Loucy (cell line): ENCODE results near the gene LRCH3.

Experiments used
- CTCF ChIP-seq: fragments of 200-600 bp; sonication (generic); conservative IDR thresholded peaks from 2 replicates; pipeline ENCODE4 v1.5.1; 2014; ENCODE audit warnings: mild to moderate bottlenecking, antibody characterized with exemption, low read length
- EZH2phosphoT487 ChIP-seq: fragments of 200-600 bp; IDR thresholded peaks from 2 replicates; pipeline ENCODE4 v1.6.1; 2018; ENCODE audit warnings: antibody characterized with exemption, mild to moderate bottlenecking, moderate library complexity, borderline replicate concordance

- TF ChIP-seq CTCF, result no peak
- TF ChIP-seq EZH2phosphoT487, result no peak
These were observed 83.6 kb downstream of the LRCH3 start for GRCh38 chr3:197874653-197875052.
